Measurements from ENCODE around the gene KIF2A.

The KIF2A gene

GRCh38 chr5:62328772-62329491 is 22.9 kb downstream of the KIF2A start:
- no peak for DNase-seq (ENCODE audit: low spot score)

- DNase-seq (ENCODE audit: low spot score) = no peak
Observed at GRCh38 chr5:62330302-62330701, 24.3 kb downstream of the KIF2A start.

- DNase-seq (ENCODE audit: low spot score) = no peak
Observed at GRCh38 chr5:62331921-62332320, 25.9 kb downstream of the KIF2A start.

- no peak for DNase-seq (ENCODE audit: low spot score)
Observed at GRCh38 chr5:62333250-62333794, 27.3 kb downstream of the KIF2A start.

- DNase-seq (ENCODE audit: low spot score) = no peak
Observed at GRCh38 chr5:62334082-62334481, 28.1 kb downstream of the KIF2A start.

GRCh38 chr5:62340392-62340791 is 34.4 kb downstream of the KIF2A start:
- no peak for DNase-seq (ENCODE audit: low spot score)

- no peak for DNase-seq (ENCODE audit: low spot score)
Observed at GRCh38 chr5:62340979-62341378, 35.0 kb downstream of the KIF2A start.

- no peak for DNase-seq (ENCODE audit: low spot score)
Observed at GRCh38 chr5:62341783-62342475, 35.9 kb downstream of the KIF2A start.

- no peak for DNase-seq (ENCODE audit: low spot score)
Observed at GRCh38 chr5:62342476-62342837, 36.5 kb downstream of the KIF2A start.

GRCh38 chr5:62343428-62343827 is 37.4 kb downstream of the KIF2A start:
- no peak for DNase-seq (ENCODE audit: low spot score)

GRCh38 chr5:62346748-62347147 is 40.7 kb downstream of the KIF2A start:
- DNase-seq (ENCODE audit: low spot score) = no peak

GRCh38 chr5:62347928-62348327 is 41.9 kb downstream of the KIF2A start:
- DNase-seq (ENCODE audit: low spot score) = no peak

- DNase-seq (ENCODE audit: low spot score) = no peak
Observed at GRCh38 chr5:62348723-62349481, 42.9 kb downstream of the KIF2A start.

GRCh38 chr5:62354028-62354874 is 48.2 kb downstream of the KIF2A start:
- DNase-seq (ENCODE audit: low spot score) = peak; percentile 54

- DNase-seq (ENCODE audit: low spot score) = no peak
Observed at GRCh38 chr5:62362701-62363100, 56.7 kb downstream of the KIF2A start.

- no peak for DNase-seq (ENCODE audit: low spot score)
Observed at GRCh38 chr5:62369039-62369438, 63.0 kb downstream of the KIF2A start.

- no peak for DNase-seq (ENCODE audit: low spot score)
Observed at GRCh38 chr5:62371409-62371808, 65.4 kb downstream of the KIF2A start.

GRCh38 chr5:62372600-62372999 is 66.6 kb downstream of the KIF2A start:
- no peak for DNase-seq (ENCODE audit: low spot score)

GRCh38 chr5:62373382-62373781 is 67.4 kb downstream of the KIF2A start:
- no peak for DNase-seq (ENCODE audit: low spot score)

GRCh38 chr5:62374090-62374489 is 68.1 kb downstream of the KIF2A start:
- no peak for DNase-seq (ENCODE audit: low spot score)

GRCh38 chr5:62375627-62376026 is 69.6 kb downstream of the KIF2A start:
- no peak for DNase-seq (ENCODE audit: low spot score)

GRCh38 chr5:62376064-62376463 is 70.1 kb downstream of the KIF2A start:
- no peak for DNase-seq (ENCODE audit: low spot score)

Measured in activated CD4-positive, alpha-beta T cell treated with anti-CD3 and anti-CD28 coated beads, Interleukin-2, Interleukin-4, amounts not matched to agents 100 ng/mL and 50 ng/mL, durations not matched to agents 16 hours and 8 hours (primary cell).